GM19240 (cell line): Measurements from ENCODE around the gene ATAD3B.

Source experiments
- DNase-seq: peaks from one replicate; pipeline ENCODE4 v3.0.0; 2011; ENCODE audit warnings: low spot score; ENCODE audit not compliant: insufficient read length

Gene ATAD3B

GRCh38 chr1:1544544-1544943 is 73.0 kb downstream of the ATAD3B start:
- no peak for DNase-seq
